ENCODE results near the gene CADPS. TPM values are rescaled to one million over a fixed set of nuclear protein-coding genes. Genes with fewer than 3 reads are reported as not detected.
A peak's percentile ranks its signal among the peaks of the same experiment; 100 is the strongest.

The CADPS gene
- total RNA-seq, 1 experiment from 2014 or later: 7.0 TPM

GRCh38 chr3:62439176-62439813, 435.9 kb downstream of the CADPS start:
- Mint-ChIP-seq H3K4me1 (peaks cover 71% of the 10 kb centered on the region), H3K4me3 (peak overlapping the region; percentile 47), H3K27me3 (ENCODE audit: low read depth) (peaks cover 62% of the 10 kb centered on the region), H3K27ac (peak overlapping the region; percentile 43), H3K9me3 (peaks cover 12% of the 10 kb centered on the region), H3K36me3 (peaks cover 10% of the 10 kb centered on the region)
- ChIA-PET CTCF (interaction anchor here (1.0 to 1.2 kb wide), 3 partner anchors 8 to 253 kb away, joined by 3 to 4 read pairs (median 3); no protein-coding TSS in a partner anchor), POLR2A (interaction anchor here (1.0 kb wide), 1 partner anchor 24 kb away, joined by 3 read pairs; no protein-coding TSS in a partner anchor)
- DNase-seq (ENCODE audit: low spot score) (no peak), ATAC-seq (peak; percentile 58)
- TF ChIP-seq ZNF423 (CRISPR knock-in tag; IDR thresholded peaks at IDR 0.05) (peak; percentile 24; the same call in 1 of the 2 replicates), SMAD3 (CRISPR knock-in tag; IDR thresholded peaks at IDR 0.05; ENCODE audit: borderline replicate concordance) (no peak)

GRCh38 chr3:62436785-62437184, 438.4 kb downstream of the CADPS start:
- DNase-seq (ENCODE audit: low spot score) (no peak), ATAC-seq (no peak)
- Mint-ChIP-seq H3K27ac (no peak overlapping the region), H3K9me3 (no peaks in the 10 kb centered on the region), H3K4me1 (peaks cover 71% of the 10 kb centered on the region), H3K36me3 (no peaks in the 10 kb centered on the region), H3K4me3 (no peak overlapping the region), H3K27me3 (ENCODE audit: low read depth) (peaks cover 44% of the 10 kb centered on the region)
- CTCF ChIA-PET: interaction anchor here (0.7 to 1.4 kb wide), 5 partner anchors 9 to 68 kb away, joined by 3 to 6 read pairs (median 5); no protein-coding TSS in a partner anchor
- POLR2A ChIA-PET: no interaction called here
- TF ChIP-seq USF2 (CRISPR knock-in tag; IDR thresholded peaks at IDR 0.05) (no peak), ZNF512 (CRISPR knock-in tag; IDR thresholded peaks at IDR 0.05; ENCODE audit: borderline replicate concordance) (no peak), SP1 (CRISPR knock-in tag; conservative IDR thresholded peaks at IDR 0.05) (no peak), CBFB (CRISPR knock-in tag; IDR thresholded peaks at IDR 0.05; ENCODE audit: low read depth) (no peak), MAX (CRISPR knock-in tag; IDR thresholded peaks at IDR 0.05) (no peak), ZNF532 (CRISPR knock-in tag; IDR thresholded peaks at IDR 0.05; ENCODE audit: borderline replicate concordance) (no peak), FOXP1 (CRISPR knock-in tag; IDR thresholded peaks at IDR 0.05; ENCODE audit: borderline replicate concordance) (no peak), ZSCAN18 (CRISPR knock-in tag; IDR thresholded peaks at IDR 0.05) (no peak), NR3C1 (CRISPR knock-in tag; conservative IDR thresholded peaks at IDR 0.05; ENCODE audit: low read depth) (no peak), RELA (CRISPR knock-in tag; IDR thresholded peaks at IDR 0.05; ENCODE audit: borderline replicate concordance) (no peak), FOXK1 (CRISPR knock-in tag; IDR thresholded peaks at IDR 0.05) (no peak), JAZF1 (CRISPR knock-in tag; IDR thresholded peaks at IDR 0.05) (no peak), SMAD4 (CRISPR knock-in tag; IDR thresholded peaks at IDR 0.05) (no peak), TCF7 (CRISPR knock-in tag; IDR thresholded peaks at IDR 0.05; ENCODE audit: low read depth) (no peak), IRF2 (CRISPR knock-in tag; IDR thresholded peaks at IDR 0.05; ENCODE audit: borderline replicate concordance, low read depth) (no peak), ARID4B (CRISPR knock-in tag; IDR thresholded peaks at IDR 0.05; ENCODE audit: borderline replicate concordance) (no peak)
